ENCODE measurements around the gene ICE1.

DNA sequence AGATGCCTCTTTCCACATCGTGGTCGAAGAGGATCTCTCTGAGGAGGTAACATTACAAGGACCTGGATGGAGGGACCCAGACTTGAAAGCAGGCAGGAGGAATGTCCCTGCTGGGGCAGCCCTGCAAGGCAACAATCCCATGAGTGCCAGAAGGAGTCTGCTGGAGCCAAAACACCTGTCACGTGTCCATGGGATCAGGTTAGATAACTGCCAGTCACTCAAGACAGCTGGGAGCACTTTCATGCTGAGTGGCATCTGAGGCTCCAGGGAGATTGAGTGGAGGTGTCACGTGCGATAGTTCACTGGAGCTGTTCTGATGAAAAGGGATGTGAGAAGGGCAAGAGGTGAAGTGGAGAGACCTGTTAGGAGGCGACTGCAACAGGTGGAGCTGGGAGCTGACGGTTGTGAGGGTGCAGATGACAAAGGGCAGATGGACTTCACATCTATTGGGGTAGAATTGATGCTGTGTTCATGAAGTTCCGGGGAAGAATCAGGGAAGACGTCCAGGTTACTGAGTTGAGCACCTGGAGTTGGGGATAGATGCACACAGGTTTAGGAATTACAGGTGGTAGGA lies 68.4 kb downstream of the ICE1 start:
- TF ChIP-seq BHLHE40 (IDR thresholded peaks at IDR 0.05; ENCODE audit: borderline replicate concordance) (no peak), SP1 (IDR thresholded peaks at IDR 0.05) (no peak), TARDBP (IDR thresholded peaks at IDR 0.05) (no peak), SUZ12 (IDR thresholded peaks at IDR 0.05) (no peak), LEF1 (IDR thresholded peaks at IDR 0.05; ENCODE audit: borderline replicate concordance) (no peak), ELF4 (IDR thresholded peaks at IDR 0.05) (no peak), HDGF (IDR thresholded peaks at IDR 0.05; ENCODE audit: borderline replicate concordance) (no peak)

Data from HEK293T (cell line).